Epidermal melanocyte (primary cell): Measurements from ENCODE around the gene ZDHHC19.
"Not testable (repeated sequence)": the region's sequence is repeated elsewhere in the genome, so short reads cannot be mapped to it uniquely, and the experiment has no call there.

Experiments used
- DNase-seq: peaks from one replicate; pipeline ENCODE4 v3.0.0; 2011; ENCODE audit warnings: low spot score; ENCODE audit not compliant: insufficient read length

ZDHHC19 gene

DNA sequence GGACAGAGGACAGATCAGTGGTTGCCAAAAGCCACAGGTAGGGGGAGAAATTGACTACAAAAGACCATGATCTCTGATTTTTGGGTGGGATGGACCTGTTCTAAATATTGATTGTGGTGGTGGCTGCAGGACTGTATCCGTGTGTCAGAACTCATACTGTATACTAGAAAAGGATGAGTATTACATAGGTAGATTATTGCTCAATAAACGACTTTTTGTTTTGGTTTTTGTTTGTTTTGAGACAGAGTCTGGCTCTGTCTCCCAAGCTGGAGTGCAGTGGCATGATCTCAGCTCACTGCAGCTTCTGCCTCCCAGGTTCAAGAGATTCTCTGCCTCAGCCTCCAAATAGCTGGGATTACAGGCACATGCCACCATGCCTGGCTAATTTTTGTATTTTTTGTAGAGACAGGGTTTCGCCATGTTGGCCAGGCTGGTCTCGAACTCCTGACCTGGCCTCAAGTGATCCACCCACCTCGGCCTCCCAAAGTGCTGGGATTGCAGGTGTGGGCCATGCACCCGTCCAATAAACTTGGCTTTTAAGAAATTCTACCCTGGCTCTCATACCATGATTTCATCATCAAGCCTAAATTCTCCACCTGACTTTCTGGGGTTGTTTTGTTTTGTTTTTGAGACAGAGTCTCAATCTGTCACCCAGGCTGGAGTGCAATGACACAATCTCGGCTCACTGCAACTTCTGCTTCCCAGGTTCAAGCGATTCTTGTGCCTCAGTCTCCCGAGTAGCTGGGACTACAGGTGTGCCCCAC, 5.6 kb downstream of the ZDHHC19 start:
- not testable (repeated sequence) for DNase-seq

DNA sequence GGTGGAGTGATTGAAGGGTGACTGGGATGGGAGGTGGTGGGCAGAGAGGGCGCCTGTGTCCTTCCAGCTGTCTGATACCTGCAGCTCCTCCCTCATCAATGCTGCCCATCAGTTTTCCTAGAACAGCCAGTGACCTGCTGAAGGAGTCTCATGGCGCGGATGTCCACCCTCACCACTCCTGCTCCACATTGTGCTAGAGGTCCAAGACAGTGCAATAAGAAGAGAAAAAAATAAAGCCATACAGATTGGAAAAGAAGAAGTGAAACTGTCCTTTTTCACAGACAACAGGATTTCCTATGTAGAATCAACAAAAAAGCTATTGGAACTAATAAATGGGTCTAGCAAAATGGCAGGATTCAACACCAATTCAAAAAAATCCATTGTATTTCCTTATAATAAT, 7.4 kb downstream of the ZDHHC19 start:
- DNase-seq, result no peak

DNA sequence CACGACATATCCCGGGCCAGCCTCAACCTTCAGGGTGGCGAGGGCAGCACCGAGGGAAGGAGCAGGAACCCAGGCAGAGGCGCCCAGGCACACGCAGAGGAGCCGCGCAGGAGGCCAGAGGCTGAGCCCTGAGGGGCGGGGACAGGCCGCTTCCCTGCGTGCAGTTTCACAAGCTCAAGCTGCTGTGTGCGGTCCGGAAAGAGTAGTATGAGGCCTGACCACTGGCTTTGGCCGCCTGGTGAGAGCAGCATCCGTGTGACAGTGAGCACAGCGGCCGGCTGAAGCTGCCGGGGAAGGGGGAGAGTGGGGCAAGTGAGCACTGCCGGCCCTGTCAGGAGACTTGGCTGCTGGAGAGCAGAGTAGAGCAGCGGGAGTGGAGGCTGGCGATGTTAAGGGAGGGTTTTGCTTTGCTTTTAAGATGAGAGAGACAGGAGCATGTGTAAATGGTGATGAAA, 8.7 kb downstream of the ZDHHC19 start:
- DNase-seq, result no peak

DNA sequence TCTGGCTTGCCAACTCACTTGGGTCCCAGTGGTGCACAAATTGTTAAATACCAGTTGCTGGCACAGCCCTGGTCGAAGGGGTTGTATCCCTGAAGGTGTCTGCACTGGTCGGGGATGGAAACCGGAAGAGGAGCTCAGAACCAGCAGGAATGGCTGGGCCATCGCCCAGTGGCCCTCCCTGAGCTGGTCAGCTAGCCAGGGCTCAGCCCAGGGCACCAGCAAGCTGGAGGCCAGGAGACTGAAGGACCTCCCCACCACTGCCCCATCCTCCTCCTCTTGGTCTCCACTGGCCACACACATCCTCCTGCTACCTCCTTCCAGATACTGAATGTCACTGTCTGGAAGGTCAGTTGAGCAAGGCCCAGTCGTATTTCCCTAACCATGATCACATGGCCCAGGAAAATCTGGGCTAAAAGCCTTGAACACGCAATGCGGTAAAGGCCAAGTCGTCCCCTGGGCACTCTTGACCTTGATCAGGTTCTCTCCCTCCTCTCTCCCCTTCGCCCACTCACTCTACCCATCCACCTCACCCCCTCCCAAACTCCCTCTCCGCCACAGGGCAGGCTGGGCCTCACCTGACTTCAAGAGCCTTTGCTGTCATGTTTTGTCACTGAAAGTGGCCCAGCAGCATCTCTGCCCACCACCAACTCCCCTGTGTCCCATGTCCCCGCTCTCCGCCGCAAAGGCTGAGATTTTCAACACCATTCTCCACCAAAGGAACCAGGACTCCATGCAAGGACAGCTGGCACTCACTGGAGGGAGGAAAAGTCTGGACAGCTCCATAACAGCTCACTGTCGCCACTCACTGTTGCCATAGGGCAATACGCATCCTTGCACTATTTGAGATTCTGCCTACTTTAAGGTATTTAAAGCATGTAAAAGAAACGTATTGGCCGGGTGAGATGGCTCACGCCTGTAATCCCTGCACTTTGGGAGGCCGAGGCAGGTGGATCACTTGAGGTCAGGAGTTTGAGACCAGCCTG, 12.1 kb downstream of the ZDHHC19 start:
- no peak for DNase-seq

DNA sequence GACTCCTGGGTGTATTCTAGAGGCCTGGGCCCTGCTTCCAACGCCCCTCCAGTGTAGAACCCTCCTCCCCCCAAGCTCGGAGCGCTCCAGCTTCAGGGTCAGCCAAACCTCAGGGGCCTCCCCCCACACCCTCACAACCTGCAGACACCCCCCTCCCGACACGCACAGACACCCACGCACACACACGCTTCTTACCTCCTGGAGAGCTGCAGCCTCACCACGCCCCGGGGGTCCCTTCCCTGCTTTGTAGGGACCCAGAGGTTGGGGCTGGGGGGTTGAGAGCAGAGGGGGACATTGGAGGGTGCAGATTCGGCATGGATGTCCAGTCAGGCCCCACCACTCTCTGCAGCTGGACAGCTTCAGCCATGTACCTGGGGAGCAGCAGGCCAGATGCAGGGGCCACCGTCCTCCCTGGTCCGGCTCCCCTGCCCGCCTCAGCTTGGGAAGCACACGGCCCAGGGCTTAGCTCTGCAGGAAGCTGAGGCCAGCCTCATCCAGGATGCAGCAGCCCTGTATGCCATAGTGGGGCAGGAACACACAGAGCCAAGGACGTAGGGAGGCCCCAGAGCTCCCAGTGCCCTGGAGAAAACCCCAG, 13.0 kb downstream of the ZDHHC19 start:
- no peak for DNase-seq

DNA sequence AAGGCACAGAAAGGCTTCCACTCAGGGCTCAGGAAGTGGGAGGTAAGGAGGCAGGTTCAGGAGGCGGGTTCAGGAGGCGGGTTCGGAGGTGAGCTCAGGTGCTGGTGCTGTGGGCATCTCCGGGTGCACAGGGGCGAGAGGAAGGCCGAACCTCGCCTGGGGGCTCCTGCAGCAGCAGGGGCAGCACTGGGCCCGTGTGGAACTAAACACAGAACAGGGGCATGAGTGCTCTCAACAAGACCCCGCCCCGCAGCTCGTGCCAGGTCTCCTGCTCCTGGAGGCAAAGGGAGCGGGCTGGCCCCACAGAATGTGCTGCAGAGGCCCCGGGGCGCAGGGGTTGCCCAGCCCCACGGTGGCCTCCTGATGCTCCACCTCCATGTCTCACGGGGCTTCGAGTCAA, 13.7 kb downstream of the ZDHHC19 start:
- DNase-seq, result no peak

DNA sequence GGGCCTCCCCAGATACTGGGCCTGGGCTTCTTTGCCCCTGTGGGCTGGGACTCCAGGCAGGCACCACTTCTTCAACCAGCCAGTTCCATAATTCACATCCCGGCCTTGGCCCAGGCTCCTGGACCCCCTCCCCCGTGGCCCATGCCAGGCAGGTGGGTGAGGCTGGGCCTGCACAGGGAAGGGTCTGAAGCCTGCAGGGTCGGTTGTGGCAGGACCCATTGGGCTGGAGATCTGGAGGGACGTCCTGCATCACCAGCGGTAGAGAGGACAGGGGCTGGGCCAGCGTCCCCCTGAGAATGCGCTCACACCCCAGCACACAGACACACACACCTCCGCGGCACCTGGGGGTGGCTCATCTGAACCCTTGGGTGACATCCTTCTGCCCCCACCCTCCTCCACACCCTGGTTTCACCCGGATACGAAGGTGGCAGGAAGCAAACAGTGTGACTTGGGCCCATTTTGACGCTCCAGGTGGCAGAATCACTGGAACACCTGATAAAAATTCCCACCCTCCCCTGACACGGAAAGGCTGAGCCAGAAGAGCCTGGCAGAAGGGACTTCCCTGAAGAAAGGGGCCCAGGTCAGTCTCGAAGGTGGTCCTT, 15.4 kb downstream of the ZDHHC19 start:
- DNase-seq, result no peak

DNA sequence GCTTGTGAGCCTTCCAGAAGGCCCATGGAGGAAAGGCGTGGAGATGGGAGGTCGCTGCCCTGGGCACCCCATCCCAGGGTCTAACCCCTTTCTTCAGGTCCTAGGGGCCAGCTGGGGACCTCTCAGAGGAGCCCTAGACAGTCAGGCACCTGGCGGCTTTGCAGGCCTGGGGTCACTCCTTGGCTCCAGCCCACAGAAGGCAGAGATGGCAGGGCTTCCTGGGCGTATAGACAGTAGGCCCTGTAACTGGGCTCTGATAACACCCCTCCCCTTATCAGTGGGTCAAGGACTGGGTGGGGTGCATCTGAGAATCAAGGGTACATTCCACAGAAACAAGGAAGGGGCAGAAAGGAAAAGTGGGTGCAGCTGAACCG, 16.7 kb downstream of the ZDHHC19 start:
- no peak for DNase-seq

DNA sequence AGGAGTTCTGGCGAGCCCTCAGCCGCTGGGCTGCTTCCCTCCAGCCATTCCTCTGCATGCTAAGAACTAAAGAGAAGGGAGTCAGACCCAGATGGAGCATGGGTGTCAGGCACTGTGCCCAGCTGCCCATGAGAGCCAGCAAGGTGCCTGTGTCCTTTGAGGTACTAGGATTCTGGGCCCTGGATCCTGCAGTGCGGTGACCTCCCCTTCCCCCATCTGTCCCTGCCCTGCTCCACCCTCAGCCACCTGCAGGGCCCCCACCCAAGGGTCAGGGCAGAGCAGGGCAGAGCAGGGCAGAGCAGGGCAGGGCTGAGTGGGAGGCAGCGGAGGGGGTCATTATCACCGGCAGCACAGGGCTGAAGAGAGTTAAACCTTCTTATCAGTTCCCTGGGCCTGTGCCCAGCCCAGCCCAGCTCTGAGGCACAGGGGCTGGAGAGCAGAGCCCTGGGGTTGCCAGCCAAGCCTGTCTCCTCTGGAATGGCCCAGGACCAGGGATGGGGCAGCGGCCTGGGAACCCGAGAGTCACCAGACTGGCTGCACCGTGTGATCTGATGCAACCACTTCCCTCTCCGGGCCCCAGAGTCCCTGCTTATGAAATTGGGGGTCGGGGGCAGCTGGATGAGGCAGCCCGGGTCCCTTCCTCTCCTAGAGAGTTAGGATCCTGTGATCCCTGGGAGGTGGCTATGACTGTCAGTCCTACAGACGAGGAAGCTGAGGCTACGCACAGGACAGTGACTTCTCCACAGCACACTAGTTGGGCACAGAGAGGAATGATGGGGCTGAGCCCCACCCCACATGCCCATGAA, 17.3 kb downstream of the ZDHHC19 start:
- no peak for DNase-seq

DNA sequence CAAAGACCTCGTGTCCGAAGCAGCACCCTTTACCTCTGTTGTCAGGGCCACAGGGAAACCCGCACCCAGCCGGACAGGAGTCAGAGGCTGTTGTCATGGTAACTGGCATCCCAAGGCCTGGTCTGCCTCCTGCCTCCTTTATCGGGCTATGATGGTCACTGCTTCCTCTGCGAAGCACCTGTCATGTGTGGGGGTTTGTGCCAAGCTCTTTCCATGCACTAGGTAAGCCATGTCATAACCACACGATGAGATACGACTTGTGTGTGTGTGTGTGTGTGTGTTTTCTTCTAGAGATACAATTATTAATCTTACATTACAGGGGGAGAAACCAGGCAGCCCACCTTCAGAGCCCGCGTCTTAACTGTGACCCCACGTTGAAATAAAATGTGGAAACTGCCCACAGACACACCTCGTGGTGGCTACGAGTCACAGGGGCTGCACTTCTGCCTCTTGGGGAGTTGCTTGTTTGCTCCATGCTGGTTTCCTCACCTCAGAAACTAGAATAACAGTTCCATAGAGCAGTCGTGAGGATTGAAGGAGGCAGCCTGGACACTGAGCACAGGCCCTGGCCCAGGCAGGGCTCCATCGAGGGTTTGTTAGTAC, 18.0 kb downstream of the ZDHHC19 start:
- DNase-seq, result no peak

DNA sequence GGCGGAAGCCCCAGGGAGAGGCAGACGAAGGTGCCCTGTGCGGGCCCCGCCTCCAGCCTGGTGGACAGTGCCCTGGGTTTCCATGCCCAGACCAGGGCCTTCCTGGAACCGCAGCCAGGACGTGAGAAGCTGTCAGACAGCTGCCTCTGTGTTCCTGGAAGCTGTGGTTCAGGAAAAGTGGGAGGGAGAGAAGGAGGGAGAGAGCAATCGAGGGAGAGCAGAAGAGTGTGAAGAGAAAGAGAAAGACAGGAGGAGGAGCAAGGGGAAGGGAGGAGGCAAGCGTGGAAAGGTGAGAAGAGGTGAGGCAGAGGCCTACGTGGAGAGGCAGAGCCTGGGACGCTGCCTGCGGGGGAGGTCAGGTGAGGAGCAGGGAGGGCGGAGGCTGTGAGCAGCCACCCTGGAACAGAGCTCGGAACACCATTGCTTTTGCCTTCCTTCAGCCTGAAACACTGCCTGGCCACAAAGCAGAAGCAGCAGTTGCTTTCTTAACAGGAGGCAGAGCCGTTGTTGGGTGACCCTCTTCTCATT, 18.6 kb downstream of the ZDHHC19 start:
- DNase-seq, result no peak

DNA sequence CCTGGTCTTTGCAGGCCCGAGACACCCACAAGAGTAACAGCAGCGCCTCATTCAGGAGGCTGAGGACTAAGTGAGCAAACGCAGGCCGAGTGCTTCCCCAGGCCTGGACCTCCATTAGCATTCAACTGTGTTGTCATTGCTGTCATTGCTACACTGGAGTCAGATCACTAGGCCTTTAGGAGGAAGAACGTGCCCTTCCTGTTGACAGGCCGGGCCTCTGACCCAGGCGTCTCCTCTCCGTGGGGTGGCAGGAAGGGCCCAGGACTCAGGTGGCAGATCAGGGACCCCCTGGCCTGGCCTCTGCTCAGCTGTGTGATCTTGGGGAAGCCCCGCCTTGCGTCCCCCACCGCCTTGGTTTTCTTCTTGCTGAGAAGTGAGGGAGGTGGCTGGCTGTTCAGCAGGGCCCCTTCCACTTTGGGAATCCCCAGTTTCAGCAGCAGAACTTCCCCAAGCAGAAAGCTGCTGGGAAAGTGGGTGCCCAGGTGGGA, 19.1 kb downstream of the ZDHHC19 start:
- DNase-seq, result no peak

DNA sequence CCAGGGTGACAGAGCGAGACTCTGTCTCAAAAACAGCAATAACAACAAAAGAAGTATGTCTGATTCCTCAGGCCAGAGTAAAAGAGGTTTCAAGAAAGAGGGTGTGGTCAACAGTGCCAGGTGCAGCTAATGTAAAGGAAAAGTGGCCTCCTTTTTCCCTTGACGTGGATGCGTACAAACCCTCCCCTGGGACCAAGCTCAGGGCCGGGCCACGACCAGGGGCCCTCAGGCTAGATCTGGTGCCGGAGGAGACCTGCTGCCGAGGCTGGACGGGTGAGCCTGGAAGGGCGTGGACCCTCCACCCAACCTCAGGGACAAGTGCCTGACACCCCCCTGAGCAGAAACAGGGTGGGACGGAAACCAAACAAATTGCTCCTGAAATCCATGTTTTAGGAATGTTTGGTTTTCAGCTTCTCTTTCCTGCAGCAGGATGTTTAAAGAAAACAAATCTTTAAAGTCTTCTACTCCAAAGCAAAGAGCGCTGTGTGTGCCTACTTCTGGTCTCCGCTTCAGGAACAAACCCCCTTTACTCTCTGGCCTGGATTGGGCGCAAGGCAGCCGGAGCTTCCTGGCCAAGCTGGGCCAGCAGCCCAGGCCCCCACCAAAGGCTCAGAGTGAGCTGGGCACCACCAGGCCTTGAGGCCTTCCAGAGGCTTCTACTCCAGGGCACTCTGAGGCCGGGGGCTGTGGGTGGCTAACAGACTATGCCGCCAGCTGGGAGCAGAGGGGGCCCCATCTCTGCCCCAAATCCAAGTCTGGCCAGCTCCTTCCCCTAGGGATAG, 21.4 kb downstream of the ZDHHC19 start:
- DNase-seq, result no peak

DNA sequence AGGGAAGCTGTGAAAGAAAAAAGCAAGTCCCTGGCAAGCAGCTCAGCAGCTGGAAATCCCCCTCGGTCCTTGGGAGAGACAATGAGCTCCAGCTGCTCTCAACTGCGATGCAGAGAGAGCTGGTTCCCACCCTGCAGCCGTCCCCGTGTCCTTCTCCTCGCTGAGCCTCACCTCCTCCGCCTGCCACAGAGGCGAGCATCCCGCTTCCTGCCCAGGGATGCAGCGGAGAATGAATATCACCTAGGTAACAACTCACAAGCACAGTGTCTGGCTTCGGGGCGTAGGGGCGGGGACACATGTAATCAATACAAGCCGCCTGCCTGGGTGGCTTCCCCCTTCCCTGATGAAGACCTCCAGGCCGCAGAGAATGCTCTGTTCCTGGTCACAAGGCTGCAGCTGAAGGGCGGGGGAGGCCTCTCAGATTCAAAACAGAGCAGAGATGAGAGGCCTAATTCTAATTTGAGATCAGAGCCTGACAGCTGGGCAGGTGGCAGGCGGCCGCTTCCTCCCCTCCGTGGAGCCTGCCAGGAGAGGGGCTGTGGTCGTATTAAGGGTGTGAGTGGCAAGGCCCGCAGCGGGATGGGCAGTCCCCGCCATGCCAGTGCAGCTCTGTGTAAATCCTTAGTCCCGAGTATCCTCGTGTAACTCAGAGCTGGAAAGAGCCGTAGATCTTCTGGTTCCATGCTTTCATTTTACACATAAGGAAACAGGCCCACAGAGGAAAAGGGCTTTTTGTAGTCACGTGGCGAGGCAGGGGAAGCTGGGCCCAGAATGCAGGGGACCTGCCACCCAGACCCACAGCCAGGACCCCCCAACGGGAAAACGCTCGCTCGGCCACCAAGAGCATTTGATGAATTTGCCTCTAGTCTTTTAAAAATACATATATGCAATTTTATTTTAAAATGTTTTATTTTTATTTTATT, 24.3 kb downstream of the ZDHHC19 start:
- no peak for DNase-seq

DNA sequence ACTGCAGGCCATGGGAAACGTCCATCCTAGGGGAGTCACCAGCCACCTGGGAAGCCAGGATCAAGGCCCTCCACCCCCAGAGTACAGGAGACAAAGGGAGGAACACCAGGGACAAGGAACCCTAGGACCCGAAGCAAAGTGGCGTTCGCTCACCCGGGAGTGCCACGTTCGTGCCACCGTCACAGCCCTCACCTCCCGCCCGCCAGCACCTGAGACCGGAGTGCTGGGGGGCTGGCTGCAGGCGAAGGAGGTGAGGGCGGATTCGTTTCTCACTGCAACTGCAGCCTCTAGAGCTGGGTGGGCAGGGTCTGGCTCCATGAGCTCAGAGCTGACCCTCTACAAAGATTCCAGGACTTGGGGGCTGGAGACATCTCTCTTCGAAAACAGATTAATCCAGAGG, 26.3 kb downstream of the ZDHHC19 start:
- no peak for DNase-seq

DNA sequence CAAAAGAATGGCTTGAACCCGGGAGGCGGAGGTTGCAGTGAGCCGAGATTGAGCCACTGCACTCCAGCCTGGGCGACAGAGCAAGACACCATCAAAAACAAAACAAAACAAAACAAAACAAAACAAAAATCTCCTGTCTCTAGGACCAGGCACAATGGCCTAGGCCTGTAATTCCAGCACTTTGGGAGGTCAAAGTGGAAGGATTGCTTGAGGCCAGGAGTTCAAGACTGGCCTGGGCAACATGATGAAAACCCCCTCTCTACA, 27.1 kb downstream of the ZDHHC19 start:
- DNase-seq, result not testable (repeated sequence)

DNA sequence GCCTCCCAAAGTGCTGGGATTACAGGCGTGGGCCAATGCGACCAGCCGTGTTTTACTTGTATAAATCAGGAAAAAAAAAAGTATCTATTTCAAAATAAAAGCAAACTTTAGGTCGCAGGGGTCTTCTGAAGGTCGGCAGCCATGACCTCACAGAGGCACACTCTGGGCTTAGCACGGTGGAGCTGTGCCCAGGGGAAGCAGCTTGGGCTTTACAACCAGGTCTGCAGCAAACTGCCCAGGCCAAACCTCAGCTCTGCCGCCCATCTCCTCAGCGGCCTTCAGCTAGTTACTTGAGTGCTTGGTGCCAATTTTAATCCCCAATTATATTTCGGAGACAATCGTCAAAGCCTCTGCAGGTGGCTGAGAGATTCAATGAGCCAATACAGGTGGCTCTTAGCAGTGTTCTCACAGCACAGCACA, 30.1 kb downstream of the ZDHHC19 start:
- DNase-seq, result no peak

DNA sequence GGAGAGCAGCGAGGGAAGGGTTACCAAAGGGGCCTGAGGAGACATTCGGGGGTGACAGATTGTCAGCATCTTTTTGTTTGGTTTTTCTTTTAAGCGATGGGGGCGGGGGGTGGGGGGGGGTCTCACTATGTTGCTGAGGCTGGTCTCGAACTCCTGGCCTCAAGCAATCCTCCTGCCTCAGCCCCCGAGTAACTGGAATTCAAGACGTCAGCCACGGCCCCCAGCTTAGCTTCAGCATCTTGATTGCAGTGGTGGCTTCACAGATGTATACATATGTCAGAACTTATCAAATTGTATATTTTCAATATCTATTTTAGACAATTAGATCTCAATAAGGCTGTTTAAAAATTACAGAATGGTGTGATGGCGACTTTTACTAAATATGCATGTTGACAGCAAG, 30.9 kb downstream of the ZDHHC19 start:
- DNase-seq, result no peak
